ENCODE data around the gene PEX7. TPM values are rescaled to one million over a fixed set of nuclear protein-coding genes. Genes with fewer than 3 reads are reported as not detected.

Gene PEX7
- total and polyA plus RNA-seq, 12 donors: 2.9 to 20.6 (median 15.5) TPM

DNA sequence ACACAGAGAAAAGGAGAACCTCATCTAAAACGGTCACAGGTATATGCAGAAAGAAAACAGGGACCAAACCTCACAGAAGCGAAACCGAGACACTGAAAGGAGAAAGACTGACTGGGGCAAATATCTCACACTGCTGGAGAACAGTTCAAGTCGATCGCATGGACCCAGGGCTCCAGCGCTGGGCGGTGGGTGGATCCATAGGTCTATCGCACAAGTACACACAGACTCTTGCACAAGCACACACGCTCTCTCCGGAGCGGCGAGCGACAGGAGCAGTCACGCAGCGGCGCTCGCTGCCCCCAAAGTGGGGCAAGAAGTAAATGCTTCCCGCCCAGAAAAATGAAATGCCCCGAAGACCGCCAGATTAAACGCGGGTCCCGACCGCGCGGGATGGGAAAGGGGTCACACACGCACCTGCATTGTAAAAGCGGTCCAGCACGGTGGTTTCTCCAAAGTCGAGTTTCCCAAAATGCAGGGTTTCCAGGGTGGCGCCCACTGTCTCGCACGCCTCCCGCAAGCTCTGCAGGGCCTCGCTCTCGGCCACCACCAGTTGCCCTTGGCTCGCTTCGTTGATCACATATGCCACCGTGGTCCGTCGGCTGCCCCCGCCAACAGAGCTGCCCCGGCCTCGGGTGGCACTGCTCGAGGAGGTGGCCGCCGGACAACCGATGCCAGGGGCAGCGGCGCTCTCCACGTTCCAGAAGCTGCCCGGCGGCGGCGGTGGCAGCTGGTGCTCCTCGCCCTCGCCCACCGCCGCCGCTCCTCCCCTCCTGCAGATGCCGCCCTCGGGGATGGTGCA is 30.9 kb upstream of the PEX7 start:
- Histone ChIP-seq H3K9me3 (no peaks in the 10 kb centered on the region), H3K4me1 (peaks cover 5 to 56% (median 26%) of the 10 kb centered on the region in 9 donors), H3K36me3 (no peaks in the 10 kb centered on the region), H3K27me3 (no peaks in the 10 kb centered on the region), H3K27ac (peak overlapping the region; percentile 82 to 97 (median 92)), H3K4me3 (peak overlapping the region; percentile 62 to 99 (median 80))
- ATAC-seq (peak; percentile 19 to 56 (median 44)), DNase-seq (peak; percentile 34 to 57)
- intact Hi-C loops (cut with DNase I): loop anchor here in 9 of 10 donors (1.0 to 10.0 kb wide), 8 partner anchors 54 to 209 kb away; no protein-coding TSS in a partner anchor
- WGBS, 2 donors: 1% methylated on average over 53 to 62 of the region's 62 CpGs
- TF ChIP-seq, protein P1, sequence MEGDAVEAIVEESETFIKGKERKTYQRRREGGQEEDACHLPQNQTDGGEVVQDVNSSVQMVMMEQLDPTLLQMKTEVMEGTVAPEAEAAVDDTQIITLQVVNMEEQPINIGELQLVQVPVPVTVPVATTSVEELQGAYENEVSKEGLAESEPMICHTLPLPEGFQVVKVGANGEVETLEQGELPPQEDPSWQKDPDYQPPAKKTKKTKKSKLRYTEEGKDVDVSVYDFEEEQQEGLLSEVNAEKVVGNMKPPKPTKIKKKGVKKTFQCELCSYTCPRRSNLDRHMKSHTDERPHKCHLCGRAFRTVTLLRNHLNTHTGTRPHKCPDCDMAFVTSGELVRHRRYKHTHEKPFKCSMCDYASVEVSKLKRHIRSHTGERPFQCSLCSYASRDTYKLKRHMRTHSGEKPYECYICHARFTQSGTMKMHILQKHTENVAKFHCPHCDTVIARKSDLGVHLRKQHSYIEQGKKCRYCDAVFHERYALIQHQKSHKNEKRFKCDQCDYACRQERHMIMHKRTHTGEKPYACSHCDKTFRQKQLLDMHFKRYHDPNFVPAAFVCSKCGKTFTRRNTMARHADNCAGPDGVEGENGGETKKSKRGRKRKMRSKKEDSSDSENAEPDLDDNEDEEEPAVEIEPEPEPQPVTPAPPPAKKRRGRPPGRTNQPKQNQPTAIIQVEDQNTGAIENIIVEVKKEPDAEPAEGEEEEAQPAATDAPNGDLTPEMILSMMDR (IDR thresholded peaks at IDR 0.05): peak in 1 of 9 donors; percentile 21

DNA sequence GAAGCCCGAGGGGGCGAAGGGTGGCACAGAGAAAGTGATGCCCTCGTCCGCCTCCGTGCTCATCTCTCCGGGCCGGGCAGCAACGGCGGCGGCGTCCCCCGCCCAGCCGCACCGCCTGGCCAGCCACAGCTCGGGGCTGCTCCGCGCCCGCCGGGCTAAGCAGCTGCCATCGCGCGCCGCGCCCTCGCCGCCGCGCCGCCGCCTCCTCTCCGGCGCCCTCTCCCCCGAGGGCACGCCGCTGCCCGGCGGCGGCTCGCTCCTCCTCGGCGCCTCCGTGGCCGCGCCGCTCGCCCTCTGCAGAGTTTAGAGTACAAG is 30.3 kb upstream of the PEX7 start:
- Histone ChIP-seq H3K27me3 (no peaks in the 10 kb centered on the region), H3K4me1 (peaks cover 5 to 50% (median 26%) of the 10 kb centered on the region in 9 donors)
- WGBS, 2 donors: 0% methylated on average over 21 to 46 of the region's 46 CpGs

DNA sequence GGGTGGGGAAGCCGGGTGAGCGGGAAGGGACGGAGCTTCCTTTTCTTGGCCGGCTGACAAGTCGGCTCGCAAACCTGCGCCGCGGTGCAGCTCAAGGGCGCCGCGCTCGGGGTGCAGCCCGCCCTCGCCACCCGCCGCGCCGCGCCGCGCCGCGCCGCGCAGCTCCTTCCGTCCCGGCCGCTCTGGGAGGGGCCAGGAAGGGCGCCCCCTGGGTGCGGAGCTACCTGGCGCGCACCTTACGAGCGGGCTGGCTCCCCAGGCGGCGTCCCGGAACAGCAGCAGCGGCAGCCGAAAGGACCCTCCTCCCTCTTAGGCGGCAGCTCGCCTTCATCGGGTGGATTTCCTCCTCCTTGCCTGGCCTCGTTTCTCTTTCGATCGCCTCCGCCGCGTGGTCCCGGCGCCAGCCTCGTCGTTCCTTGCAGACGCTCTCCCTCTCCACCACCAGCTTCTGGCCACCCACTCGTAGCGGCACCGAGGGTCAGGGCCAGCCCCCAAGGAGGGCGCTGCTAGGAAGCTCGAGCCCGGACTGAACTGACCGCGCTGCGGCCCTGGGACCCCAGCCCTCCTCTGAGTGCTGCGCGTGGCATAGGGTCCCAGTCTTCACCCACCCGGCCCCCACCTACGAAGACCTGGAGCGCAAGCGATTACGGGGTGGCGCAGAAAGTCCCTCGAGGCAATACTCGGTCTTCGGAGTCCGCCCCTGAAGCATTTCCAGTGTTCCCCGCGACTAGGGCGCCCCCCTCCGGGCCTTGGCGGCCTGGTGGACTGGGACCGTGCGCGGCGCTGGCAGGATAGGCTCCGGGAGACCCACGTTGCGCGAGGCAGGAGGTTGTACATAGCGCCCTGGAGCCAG is 29.8 kb upstream of the PEX7 start, which contains the start of gene MAP3K5:
TSS of gene MAP3K5 (minus strand) at position 68 of the 853 bp plus-strand sequence. CDS start 320 bp downstream, outside the sequence.
- ATAC-seq (peak; percentile 90 to 95 (median 93)), DNase-seq (peak; percentile 92 to 94)
- Histone ChIP-seq H3K4me1 (peaks cover 3 to 44% (median 26%) of the 10 kb centered on the region in 9 donors), H3K27ac (peak within 1 kb of the TSS; percentile 82 to 97 (median 92)), H3K9me3 (peaks cover 0 to 3% (median 0%) of the 10 kb centered on the region in 11 donors), H3K36me3 (no peaks in the 10 kb centered on the region), H3K4me3 (peak within 1 kb of the TSS; percentile 62 to 99 (median 80)), H3K27me3 (no peaks in the 10 kb centered on the region)
- intact Hi-C loops (cut with DNase I): loop anchor here in 9 of 10 donors (1.0 to 10.0 kb wide), 8 partner anchors 55 to 210 kb away; no protein-coding TSS in a partner anchor
- TF ChIP-seq, protein P1 (IDR thresholded peaks at IDR 0.05): peak; percentile 46 to 89 (median 80)
- whole genome bisulfite sequencing, 2 donors: 0% methylated on average over 78 to 89 of the region's 89 CpGs

More for the DNA sequence above, 30.3 kb upstream of the PEX7 start:
- ATAC-seq (no peak), DNase-seq (no peak)
- Histone ChIP-seq H3K4me3 (peak overlapping the region; percentile 62 to 99 (median 80)), H3K36me3 (no peaks in the 10 kb centered on the region), H3K27ac (peak overlapping the region; percentile 82 to 97 (median 92)), H3K9me3 (no peaks in the 10 kb centered on the region)
- TF ChIP-seq, protein P1 (IDR thresholded peaks at IDR 0.05): no peak
- intact Hi-C loops (cut with DNase I): loop anchor here in 9 of 10 donors (1.0 to 10.0 kb wide), 8 partner anchors 55 to 210 kb away; no protein-coding TSS in a partner anchor

DNA sequence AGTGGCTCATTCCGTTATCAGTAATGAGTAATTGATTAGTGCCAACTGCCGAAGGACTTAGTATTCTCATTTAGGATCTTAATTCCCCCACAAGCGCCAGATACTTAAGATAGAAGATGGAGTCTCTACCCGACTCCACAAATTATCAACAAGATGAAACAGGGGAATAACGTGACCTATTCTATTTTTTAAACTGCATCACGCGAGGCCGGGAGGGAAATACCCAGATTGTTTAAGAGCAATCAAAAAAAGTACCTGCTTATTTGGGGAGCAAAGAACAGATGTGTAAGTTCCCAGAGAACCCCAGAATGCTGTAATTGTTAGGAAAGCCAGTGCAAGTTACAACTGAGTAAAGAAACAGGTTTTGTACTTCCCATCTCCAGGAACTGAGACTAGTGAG is 29.0 kb upstream of the PEX7 start:
- H3K4me3 ChIP-seq: peak overlapping the region in 9 of 10 donors; percentile 71 to 99 (median 82)
- peaks cover 0 to 11% (median 0%) of the 10 kb centered on the region in 11 donors for H3K9me3 ChIP-seq
- peaks cover 0 to 37% (median 24%) of the 10 kb centered on the region in 9 donors for H3K4me1 ChIP-seq
- DNase-seq (no peak), ATAC-seq (no peak)
- WGBS, 2 donors: 25 to 30% methylated on average over 8 of the region's 8 CpGs
- TF ChIP-seq, protein P1 (IDR thresholded peaks at IDR 0.05): no peak
- no peaks in the 10 kb centered on the region for H3K27me3 ChIP-seq
- no peaks in the 10 kb centered on the region for H3K36me3 ChIP-seq
- peak overlapping the region in 9 of 10 donors; percentile 82 to 97 (median 93) for H3K27ac ChIP-seq
- intact Hi-C loops (cut with DNase I): loop anchor here in 9 of 10 donors (1.0 to 10.0 kb wide), 8 partner anchors 56 to 211 kb away; no protein-coding TSS in a partner anchor

Data from heart right ventricle (tissue), 16 donors.